Panc1 (cell line): ENCODE results near the gene TRAPPC8. TPM values are rescaled to one million over a fixed set of nuclear protein-coding genes. Genes with fewer than 3 reads are reported as not detected.

ENCODE experiments used
- ATAC-seq: fragments of 200-7000 bp; cut with Tn5 transposase; 2 replicates; pipeline ENCODE4 v1.9.1; 2020; ENCODE audit warnings: mild to moderate bottlenecking, moderate library complexity
- BruUV-seq: library from RNA; stranded (reverse); fragments of 400-500 nt; replicated peaks from 2 replicates; lab custom pipeline; 2021; lab: Mats Ljungman, UMichigan
- CTCF ChIA-PET: fragments of 300-600 bp; sonication (Branson Sonifier 250); formaldehyde crosslinking; loops from one replicate; lab custom pipeline; 2022; ENCODE audit warnings: antibody characterized with exemption; lab: Charles Lee
- POLR2A ChIA-PET: fragments of 300-600 bp; sonication (Branson Sonifier 250); formaldehyde crosslinking; loops from one replicate; lab custom pipeline; 2022; ENCODE audit warnings: antibody characterized with exemption; lab: Charles Lee
- DNase-seq: peaks from one replicate; pipeline ENCODE4 v3.0.0-alpha.2; 2010; ENCODE audit warnings: low read depth, low spot score
- H3K27ac ChIP-seq: 2 replicates; pipeline ENCODE4 v1.5.1; 2011; ENCODE audit warnings: mild to moderate bottlenecking, low read length, inconsistent platforms
- H3K27me3 ChIP-seq: fragments of 200-500 bp; sonication (Bioruptor generic); 2 replicates; pipeline ENCODE4 v1.6.0; 2014; ENCODE audit warnings: low read length, inconsistent platforms; ENCODE audit not compliant: control insufficient read depth, insufficient read depth
- H3K36me3 ChIP-seq: fragments of 200-500 bp; sonication (Bioruptor generic); 2 replicates; pipeline ENCODE4 v1.5.1; 2014; ENCODE audit warnings: inconsistent platforms, mild to moderate bottlenecking, low read length, moderate library complexity; ENCODE audit not compliant: control insufficient read depth, insufficient read depth
- H3K4me1 ChIP-seq: 2 replicates; pipeline ENCODE4 v1.5.1; 2011; ENCODE audit warnings: inconsistent platforms, mild to moderate bottlenecking, low read length, moderate library complexity; ENCODE audit not compliant: control insufficient read depth, insufficient read depth
- H3K4me3 ChIP-seq, 2 experiments: 2 replicates each; pipeline ENCODE4 v1.5.1; 2011 to 2012; ENCODE audit warnings: low read depth in 2 of 2, low read length in 2 of 2, mild to moderate bottlenecking in 2 of 2, inconsistent platforms in 1 of 2, moderate library complexity in 1 of 2
- H3K9me3 ChIP-seq: fragments of 200-500 bp; sonication (Bioruptor generic); 2 replicates; pipeline ENCODE4 v1.5.1; 2014; ENCODE audit warnings: low read depth, mild to moderate bottlenecking, inconsistent platforms, low read length, moderate library complexity; ENCODE audit not compliant: control insufficient read depth, insufficient read depth
- CTCF ChIP-seq: fragments of 450-650 bp; IDR thresholded peaks from 2 replicates; pipeline ENCODE4 v1.5.1; 2017; ENCODE audit warnings: mild to moderate bottlenecking
- POLR2AphosphoS5 ChIP-seq: IDR thresholded peaks from 2 replicates; pipeline ENCODE4 v1.6.1; 2012; ENCODE audit warnings: mild to moderate bottlenecking, low read depth, low read length, moderate library complexity
- REST ChIP-seq, 2 experiments: IDR thresholded peaks; 2 replicates each; pipeline ENCODE4 v1.6.1; 2011 to 2012; ENCODE audit warnings: low read depth in 2 of 2, control low read depth in 1 of 2, low read length in 1 of 2, mild to moderate bottlenecking in 1 of 2, moderate library complexity in 1 of 2; ENCODE audit not compliant: insufficient read depth in 1 of 2
- SIN3A ChIP-seq: IDR thresholded peaks from 2 replicates; pipeline ENCODE4 v1.6.1; 2012; ENCODE audit warnings: low read depth, mild to moderate bottlenecking, low read length, moderate library complexity, borderline replicate concordance; ENCODE audit not compliant: insufficient read depth
- TCF7L2 ChIP-seq: IDR thresholded peaks from 2 replicates; pipeline ENCODE4 v1.6.1; 2011; ENCODE audit warnings: mild to moderate bottlenecking, low read depth, low read length, inconsistent platforms
- in situ Hi-C: cut with HindIII; loops from 2 replicates; pipeline ENCODE4 v1.10.0; 2016; ENCODE audit warnings: low sequenced_read_pairs, low pct_unique_long_range_greater_than_20kb
- intact Hi-C: fragments of 100-400 bp; cut with micrococcal nuclease; formaldehyde crosslinking; loops from one replicate; pipeline ENCODE4 v1.10.0; 2022; ENCODE audit not compliant: unreplicated experiment
- total RNA-seq: library from RNA; stranded (reverse); gene quantifications from one replicate; pipeline ENCODE4 v1.2.1, GENCODE V29; 2021; ENCODE audit not compliant: unreplicated experiment

The TRAPPC8 gene
- total RNA-seq, 1 experiment from 2014 or later: 35.3 TPM

GRCh38 chr18:31857526-31858106 lies 85.3 kb downstream of the TRAPPC8 start:
- no TSS peak for BruUV-seq
- H3K36me3 ChIP-seq: peaks cover 21% of the 10 kb centered on the region; the same call in 1 of the 2 replicates
- DNase-seq: no peak
- ChIA-PET CTCF (no interaction called here), POLR2A (no interaction called here)
- no peaks in the 10 kb centered on the region for H3K27me3 ChIP-seq
- intact Hi-C loops (no loop called here), in situ Hi-C loops (no loop called here)
- H3K4me1 ChIP-seq: no peaks in the 10 kb centered on the region
- no peak for ATAC-seq
- no peak for TF ChIP-seq CTCF
- H3K9me3 ChIP-seq: no peaks in the 10 kb centered on the region
- H3K27ac ChIP-seq: no peak overlapping the region
- no peak overlapping the region for H3K4me3 ChIP-seq

DNA sequence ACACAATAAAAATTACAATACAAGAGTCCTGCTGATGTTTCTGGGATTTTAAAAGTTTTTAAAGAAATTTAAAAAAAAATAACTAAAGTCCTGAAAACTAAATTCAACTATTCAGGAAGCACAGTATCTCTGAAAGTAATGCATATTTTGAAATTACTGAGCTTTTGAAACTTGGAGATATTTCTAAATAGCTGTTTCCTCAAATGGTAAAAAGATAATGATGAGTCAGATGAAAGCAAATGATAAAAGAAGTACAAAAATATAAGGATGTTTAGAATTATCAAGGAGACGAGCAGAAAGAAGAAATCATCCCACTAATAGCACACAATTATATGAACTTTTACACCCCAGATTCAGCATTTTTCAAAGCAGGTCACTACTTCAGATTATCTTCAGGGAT lies 92.1 kb downstream of the TRAPPC8 start:
- TF ChIP-seq POLR2AphosphoS5 (no peak), CTCF (no peak), TCF7L2 (no peak), REST (IDR thresholded peaks at IDR 0.05; ENCODE audit: insufficient read depth in 1 of 2, low read depth in 2 of 2, low read length in 1 of 2) (no peak), SIN3A (no peak)
- DNase-seq: no peak
- Histone ChIP-seq H3K9me3 (no peaks in the 10 kb centered on the region), H3K36me3 (peaks cover 18% of the 10 kb centered on the region), H3K27ac (no peak overlapping the region), H3K27me3 (no peaks in the 10 kb centered on the region), H3K4me1 (no peaks in the 10 kb centered on the region), H3K4me3 (no peak overlapping the region)
- BruUV-seq: no TSS peak
- in situ Hi-C loops (no loop called here), intact Hi-C loops (no loop called here)
- ChIA-PET POLR2A (interaction anchor here (0.5 to 0.7 kb wide), 2 partner anchors 43 to 92 kb away, joined by 3 to 5 read pairs; no protein-coding TSS in a partner anchor), CTCF (no interaction called here)
- ATAC-seq: no peak
